ENCODE results near the gene ZDHHC14. TPM values are rescaled to one million over a fixed set of nuclear protein-coding genes. Genes with fewer than 3 reads are reported as not detected.

The ZDHHC14 gene
- total RNA-seq, 1 experiment from 2014 or later = 1.7 TPM

- no peak overlapping the region for H3K4ac ChIP-seq (ENCODE audit: low read depth, low read length)
- no peaks in the 10 kb centered on the region for H3K79me1 ChIP-seq (ENCODE audit: insufficient read depth, low read depth, low read length, poor library complexity, severe bottlenecking)
- H3K9ac ChIP-seq (ENCODE audit: extremely low read depth, insufficient read length, low read length) = no peak overlapping the region
- no peak overlapping the region for H3K27ac ChIP-seq (ENCODE audit: insufficient read length, low read depth, low read length)
- H2AK5ac ChIP-seq (ENCODE audit: insufficient read length, low read length) = no peak overlapping the region
- H3K14ac ChIP-seq (ENCODE audit: insufficient read depth, low read length) = no peak overlapping the region; the same call in 1 of the 2 replicates
- H2BK12ac ChIP-seq (ENCODE audit: insufficient read length, low read depth, low read length) = no peak overlapping the region
- TF ChIP-seq, protein P1, sequence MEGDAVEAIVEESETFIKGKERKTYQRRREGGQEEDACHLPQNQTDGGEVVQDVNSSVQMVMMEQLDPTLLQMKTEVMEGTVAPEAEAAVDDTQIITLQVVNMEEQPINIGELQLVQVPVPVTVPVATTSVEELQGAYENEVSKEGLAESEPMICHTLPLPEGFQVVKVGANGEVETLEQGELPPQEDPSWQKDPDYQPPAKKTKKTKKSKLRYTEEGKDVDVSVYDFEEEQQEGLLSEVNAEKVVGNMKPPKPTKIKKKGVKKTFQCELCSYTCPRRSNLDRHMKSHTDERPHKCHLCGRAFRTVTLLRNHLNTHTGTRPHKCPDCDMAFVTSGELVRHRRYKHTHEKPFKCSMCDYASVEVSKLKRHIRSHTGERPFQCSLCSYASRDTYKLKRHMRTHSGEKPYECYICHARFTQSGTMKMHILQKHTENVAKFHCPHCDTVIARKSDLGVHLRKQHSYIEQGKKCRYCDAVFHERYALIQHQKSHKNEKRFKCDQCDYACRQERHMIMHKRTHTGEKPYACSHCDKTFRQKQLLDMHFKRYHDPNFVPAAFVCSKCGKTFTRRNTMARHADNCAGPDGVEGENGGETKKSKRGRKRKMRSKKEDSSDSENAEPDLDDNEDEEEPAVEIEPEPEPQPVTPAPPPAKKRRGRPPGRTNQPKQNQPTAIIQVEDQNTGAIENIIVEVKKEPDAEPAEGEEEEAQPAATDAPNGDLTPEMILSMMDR (conservative IDR thresholded peaks at IDR 0.05) = no peak
- no peak overlapping the region for H2BK120ac ChIP-seq (ENCODE audit: low read depth, low read length, poor library complexity, severe bottlenecking)
- H3K27me3 ChIP-seq (ENCODE audit: insufficient read depth, low read length) = no peaks in the 10 kb centered on the region
- H3K56ac ChIP-seq (ENCODE audit: insufficient read length, low read depth, low read length) = no peak overlapping the region
- H4K20me1 ChIP-seq (ENCODE audit: control insufficient read depth, insufficient read depth, insufficient read length) = no peaks in the 10 kb centered on the region
- H4K91ac ChIP-seq (ENCODE audit: insufficient read length, low read depth, low read length) = no peak overlapping the region
- Mint-ChIP-seq H3K27ac (no peak overlapping the region), H3K27me3 (ENCODE audit: low read depth) (no peaks in the 10 kb centered on the region), H3K4me1 (peaks cover 9 to 10% of the 10 kb centered on the region in 2 experiments; a peak in 3 of 4 replicates), H3K9me3 (no peaks in the 10 kb centered on the region; a peak in 1 of 5 replicates), H3K4me3 (no peak overlapping the region), H3K36me3 (ENCODE audit: insufficient read depth in 1 of 3, low read depth in 3 of 3) (peaks cover 0 to 3% (median 0%) of the 10 kb centered on the region in 3 experiments; a peak in 1 of 7 replicates)
- H2BK20ac ChIP-seq (ENCODE audit: low read depth, low read length, poor library complexity, severe bottlenecking) = no peak overlapping the region
- H3K23ac ChIP-seq (ENCODE audit: insufficient read length, low read depth, low read length) = no peak overlapping the region
- no peak for DNase-seq
- H4K5ac ChIP-seq (ENCODE audit: insufficient read length, low read depth, low read length) = no peak overlapping the region
- no peak overlapping the region for H4K8ac ChIP-seq (replicated peaks; ENCODE audit: insufficient read length, low read depth, low read length)
- no CpG with 5 or more reads among the region's 11 CpGs for WGBS (ENCODE audit: extremely low coverage, insufficient read length, low lambda C conversion rate)
- no peak overlapping the region for H2BK15ac ChIP-seq (ENCODE audit: low read depth, low read length)
- no peaks in the 10 kb centered on the region for H3K4me1 ChIP-seq (ENCODE audit: insufficient read depth, low read length)
- H3K79me2 ChIP-seq (ENCODE audit: insufficient read depth, low read length) = no peaks in the 10 kb centered on the region
- no peaks in the 10 kb centered on the region for H3K9me3 ChIP-seq (ENCODE audit: control insufficient read depth, low read depth, low read length)
- no peak overlapping the region for H3K18ac ChIP-seq (ENCODE audit: insufficient read length, low read depth, low read length)
- H3K4me2 ChIP-seq (ENCODE audit: insufficient read depth, insufficient read length, low read length) = no peak overlapping the region
- no peaks in the 10 kb centered on the region for H3K23me2 ChIP-seq (ENCODE audit: insufficient read length, low read depth, low read length, poor library complexity, severe bottlenecking)
- H2AFZ ChIP-seq (ENCODE audit: low read length) = no peak overlapping the region
- no peak overlapping the region for H3T11ph ChIP-seq (ENCODE audit: low read length)
- H2BK5ac ChIP-seq (ENCODE audit: insufficient read length, low read length) = no peak overlapping the region
Measured at GRCh38 chr6:157562997-157563396, 182.0 kb downstream of the ZDHHC14 start.

All from H9 (cell line).